ENCODE measurements around the gene SPATA46.

Gene SPATA46

GRCh38 chr1:162386292-162387225 is 9.9 kb upstream of the SPATA46 start:
- intact Hi-C loops (cut with DNase I; ENCODE audit: low total_unique reads): no loop called here
- Histone ChIP-seq H3K4me3 (no peak overlapping the region), H3K27me3 (peaks cover 0 to 12% of the 10 kb centered on the region in 2 donors)

GRCh38 chr1:162385702-162386101 is 9.0 kb upstream of the SPATA46 start:
- peak in 1 of 2 donors; percentile 46 for DNase-seq
- Histone ChIP-seq H3K4me1 (no peaks in the 10 kb centered on the region), H3K27ac (no peak overlapping the region), H3K9me3 (no peaks in the 10 kb centered on the region), H3K4me3 (no peak overlapping the region), H3K27me3 (peaks cover 0 to 9% of the 10 kb centered on the region in 2 donors), H3K36me3 (peaks cover 0 to 43% (median 0%) of the 10 kb centered on the region in 3 donors)
- TF ChIP-seq CTCF (IDR thresholded peaks at IDR 0.05): no peak
- intact Hi-C loops (cut with DNase I; ENCODE audit: low total_unique reads): no loop called here

More at GRCh38 chr1:162386292-162387225, 9.9 kb upstream of the SPATA46 start:
- Histone ChIP-seq H3K4me1 (no peaks in the 10 kb centered on the region), H3K27ac (no peak overlapping the region), H3K36me3 (peaks cover 0 to 43% (median 0%) of the 10 kb centered on the region in 3 donors), H3K9me3 (no peaks in the 10 kb centered on the region)
- no peak for TF ChIP-seq CTCF (IDR thresholded peaks at IDR 0.05)
- DNase-seq: peak in 1 of 2 donors; percentile 39

GRCh38 chr1:162385280-162385623 is 8.6 kb upstream of the SPATA46 start:
- DNase-seq: no peak
- Histone ChIP-seq H3K27me3 (peaks cover 0 to 5% of the 10 kb centered on the region in 2 donors), H3K9me3 (no peaks in the 10 kb centered on the region), H3K36me3 (peaks cover 0 to 43% (median 0%) of the 10 kb centered on the region in 3 donors), H3K4me3 (no peak overlapping the region), H3K27ac (no peak overlapping the region), H3K4me1 (no peaks in the 10 kb centered on the region)
- intact Hi-C loops (cut with DNase I; ENCODE audit: low total_unique reads): no loop called here
- no peak for TF ChIP-seq CTCF (IDR thresholded peaks at IDR 0.05)

GRCh38 chr1:162384601-162385279 is 8.1 kb upstream of the SPATA46 start:
- peak in 1 of 2 donors; percentile 44 for DNase-seq
- Histone ChIP-seq H3K9me3 (no peaks in the 10 kb centered on the region), H3K36me3 (peaks cover 0 to 43% (median 0%) of the 10 kb centered on the region in 3 donors), H3K4me1 (no peaks in the 10 kb centered on the region), H3K27me3 (no peaks in the 10 kb centered on the region), H3K27ac (no peak overlapping the region), H3K4me3 (no peak overlapping the region)
- intact Hi-C loops (cut with DNase I; ENCODE audit: low total_unique reads): no loop called here
- TF ChIP-seq CTCF (IDR thresholded peaks at IDR 0.05): no peak

GRCh38 chr1:162384116-162384515 is 7.5 kb upstream of the SPATA46 start:
- Histone ChIP-seq H3K4me3 (no peak overlapping the region), H3K4me1 (no peaks in the 10 kb centered on the region), H3K27ac (no peak overlapping the region), H3K36me3 (peaks cover 0 to 43% (median 0%) of the 10 kb centered on the region in 3 donors), H3K9me3 (no peaks in the 10 kb centered on the region), H3K27me3 (no peaks in the 10 kb centered on the region)
- peak in 1 of 2 donors; percentile 37 for DNase-seq
- intact Hi-C loops (cut with DNase I; ENCODE audit: low total_unique reads): no loop called here
- TF ChIP-seq CTCF (IDR thresholded peaks at IDR 0.05): no peak

Data from tibial artery (tissue), 4 donors.